Ovary (tissue), 9 donors: ENCODE data around the gene ENOX1. TPM values are rescaled to one million over a fixed set of nuclear protein-coding genes. Genes with fewer than 3 reads are reported as not detected.

Experiments used
- DNase-seq, 5 donors: peaks; one replicate each; pipeline ENCODE4 v3.0.0-alpha.2; 2019 to 2020
- H3K27ac ChIP-seq, 2 donors: fragments of 200-600 bp; one replicate each; pipeline versions ENCODE4 v1.5.1 to v1.8.0; 2019 to 2022
- H3K27me3 ChIP-seq: fragments of 200-600 bp; one replicate; pipeline ENCODE4 v1.8.0; 2022
- H3K36me3 ChIP-seq: fragments of 200-600 bp; sonication (generic); one replicate; pipeline ENCODE4 v1.5.1; 2019
- H3K4me1 ChIP-seq: one replicate; pipeline ENCODE4 v1.8.1; 2013; ENCODE audit warnings: mild to moderate bottlenecking, moderate library complexity; ENCODE audit not compliant: insufficient read depth
- H3K4me3 ChIP-seq: fragments of 200-600 bp; sonication (generic); one replicate; pipeline ENCODE4 v1.5.1; 2017
- H3K9me3 ChIP-seq, 2 donors: fragments of 200-600 bp in 1 of 2; sonication (generic) in 1 of 2; one replicate each; pipeline versions ENCODE4 v1.5.1 to v1.8.1; 2013 to 2019; ENCODE audit warnings: mild to moderate bottlenecking in 1 of 2, moderate library complexity in 1 of 2
- CTCF ChIP-seq, 3 donors: fragments of 450-650 bp in 2 of 3; fragments of 200-600 bp in 1 of 3; IDR thresholded peaks; one replicate each; pipeline versions ENCODE4 v1.5.1 to v1.8.0; 2016 to 2022; ENCODE audit warnings: antibody characterized with exemption in 3 of 3, mild to moderate bottlenecking in 1 of 3
- EP300 ChIP-seq: sonication (generic); formaldehyde crosslinking; IDR thresholded peaks from one replicate; pipeline ENCODE4 v1.6.1; 2017; ENCODE audit warnings: antibody characterized with exemption
- POLR2A ChIP-seq: fragments of 450-650 bp; IDR thresholded peaks from one replicate; pipeline ENCODE4 v1.6.1; 2017; ENCODE audit warnings: antibody characterized with exemption, mild to moderate bottlenecking, moderate library complexity
- WGBS, 3 donors: extraction: QIAGEN DNeasy Blood & Tissue Kit in 1 of 3; methylation state at CpG; one replicate each; pipeline versions ENCODE4 v1.1.5 to v1.1.7; 2013 to 2017; 5-methylcytosine and 5-hydroxymethylcytosine counted together
- intact Hi-C, 4 donors: fragments of 100-400 bp; cut with DNase I; formaldehyde crosslinking; loops; one replicate each; pipeline versions ENCODE4 v1.11.0 to v1.15.1; 2022 to 2023
- polyA plus RNA-seq, 2 donors: library from polyadenylated mRNA; stranded (reverse); fragments of 200-250 nt in 1 of 2; fragments of 350-450 nt in 1 of 2; fragmentation: Illumina TruSeq in 1 of 2; extraction: RNeasy Lipid Tissue Mini Kit (QIAGEN cat#74804) in 1 of 2; gene quantifications; one replicate each; pipeline ENCODE4 v1.2.3, GENCODE V29; 2013 to 2014
- total RNA-seq, 7 donors: library from RNA; depleted of rRNA in 2 of 7; stranded (reverse); fragments of >200 nt in 2 of 7; fragmentation: NEBNext Ultra II Directional in 3 of 7; extraction: Animal tissue kit (Norgen Biotek cat#: 25700) in 3 of 7; gene quantifications; one replicate each; pipeline versions ENCODE4 v1.1.0 to v1.2.4, GENCODE V29; 2016 to 2023
- donor health status: DM: no; HTN: no; CAD: no; lungs with moderate emphysema.
- donor health status: DM: no; HTN: no; CAD: no.
- donor health status: Bipolar disorder and iron deficiency.
- donor health status: DM: yes; HTN: yes; CAD: no.
- donor health status: DM: no; HTN: no; CAD: no.
- donor health status: DM: yes; HTN: yes; CAD: no.

ENOX1 gene
- total and polyA plus RNA-seq, 9 donors, result 3.6 to 17.5 (median 7.8) TPM

- no peak for DNase-seq
- Histone ChIP-seq H3K27me3 (no peaks in the 10 kb centered on the region), H3K4me3 (no peak overlapping the region), H3K36me3 (no peaks in the 10 kb centered on the region), H3K4me1 (no peaks in the 10 kb centered on the region), H3K27ac (no peak overlapping the region), H3K9me3 (no peaks in the 10 kb centered on the region)
- TF ChIP-seq CTCF (IDR thresholded peaks at IDR 0.05), result no peak
- TF ChIP-seq POLR2A, result no peak
- no peak for TF ChIP-seq EP300
- intact Hi-C loops, result no loop called here
- 61 to 80% (median 78%) methylated on average over 7 of the region's 7 CpGs for WGBS, 3 donors
These were observed 500.7 kb downstream of the ENOX1 start for GRCh38 chr13:43285933-43286597.

- WGBS, 3 donors, result 75 to 82% (median 79%) methylated on average over 3 of the region's 3 CpGs
- intact Hi-C loops, result no loop called here
These were observed 502.6 kb downstream of the ENOX1 start for GRCh38 chr13:43284162-43284561.

GRCh38 chr13:43279696-43280095 is 507.1 kb downstream of the ENOX1 start:
- TF ChIP-seq EP300, result no peak
- no peak for TF ChIP-seq POLR2A
- no peak for TF ChIP-seq CTCF (IDR thresholded peaks at IDR 0.05)

More at GRCh38 chr13:43284162-43284561, 502.6 kb downstream of the ENOX1 start:
- Histone ChIP-seq H3K27me3 (no peaks in the 10 kb centered on the region), H3K9me3 (no peaks in the 10 kb centered on the region), H3K4me3 (no peak overlapping the region), H3K27ac (no peak overlapping the region), H3K4me1 (no peaks in the 10 kb centered on the region), H3K36me3 (no peaks in the 10 kb centered on the region)
- no peak for TF ChIP-seq CTCF (IDR thresholded peaks at IDR 0.05)
- TF ChIP-seq EP300, result no peak
- no peak for DNase-seq

GRCh38 chr13:43278127-43278526 is 508.6 kb downstream of the ENOX1 start:
- H3K27me3 ChIP-seq, result no peaks in the 10 kb centered on the region
- no peaks in the 10 kb centered on the region for H3K9me3 ChIP-seq
- TF ChIP-seq EP300, result no peak
- TF ChIP-seq CTCF (IDR thresholded peaks at IDR 0.05), result no peak
- no peak for TF ChIP-seq POLR2A
- H3K27ac ChIP-seq, result no peak overlapping the region
- no peaks in the 10 kb centered on the region for H3K4me1 ChIP-seq
- WGBS, 3 donors, result 66 to 81% (median 71%) methylated on average over 1 of the region's 1 CpG
- H3K36me3 ChIP-seq, result no peaks in the 10 kb centered on the region
- intact Hi-C loops, result no loop called here
- no peak overlapping the region for H3K4me3 ChIP-seq
- DNase-seq, result no peak

More at GRCh38 chr13:43279696-43280095, 507.1 kb downstream of the ENOX1 start:
- WGBS, 3 donors, result 74 to 79% (median 77%) methylated on average over 2 of the region's 2 CpGs
- Histone ChIP-seq H3K27ac (no peak overlapping the region), H3K36me3 (no peaks in the 10 kb centered on the region), H3K4me3 (no peak overlapping the region), H3K27me3 (no peaks in the 10 kb centered on the region), H3K9me3 (no peaks in the 10 kb centered on the region), H3K4me1 (no peaks in the 10 kb centered on the region)
- DNase-seq, result no peak
- intact Hi-C loops, result no loop called here
